Pons (tissue), 1 donor: ENCODE data around the gene CYP4F11.
"Not testable (repeated sequence)": the region's sequence is repeated elsewhere in the genome, so short reads cannot be mapped to it uniquely, and the experiment has no call there.

Experiments used
- DNase-seq: peaks from one replicate; pipeline ENCODE4 v3.0.0-alpha.2; 2016; ENCODE audit warnings: low spot score

The CYP4F11 gene

DNA sequence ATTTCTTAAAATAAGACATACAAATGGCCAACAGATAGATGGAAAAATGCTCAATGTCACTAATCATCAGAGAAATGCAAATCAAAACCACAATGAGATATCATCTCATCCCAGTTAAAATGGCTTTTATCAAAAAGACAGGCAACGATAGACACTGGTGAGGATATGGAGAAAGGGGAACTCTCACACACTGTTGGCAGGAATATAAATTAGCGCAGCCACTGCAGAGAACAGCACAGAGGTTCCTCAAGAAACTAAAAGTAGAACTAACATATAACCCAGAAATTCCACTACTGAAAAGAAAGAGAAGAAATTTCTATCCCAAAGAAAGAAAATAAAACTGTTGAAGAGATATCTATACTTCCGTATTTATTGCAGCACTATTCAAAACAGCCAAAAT is 51.0 kb downstream of the CYP4F11 start:
- DNase-seq, result peak; percentile 2

DNA sequence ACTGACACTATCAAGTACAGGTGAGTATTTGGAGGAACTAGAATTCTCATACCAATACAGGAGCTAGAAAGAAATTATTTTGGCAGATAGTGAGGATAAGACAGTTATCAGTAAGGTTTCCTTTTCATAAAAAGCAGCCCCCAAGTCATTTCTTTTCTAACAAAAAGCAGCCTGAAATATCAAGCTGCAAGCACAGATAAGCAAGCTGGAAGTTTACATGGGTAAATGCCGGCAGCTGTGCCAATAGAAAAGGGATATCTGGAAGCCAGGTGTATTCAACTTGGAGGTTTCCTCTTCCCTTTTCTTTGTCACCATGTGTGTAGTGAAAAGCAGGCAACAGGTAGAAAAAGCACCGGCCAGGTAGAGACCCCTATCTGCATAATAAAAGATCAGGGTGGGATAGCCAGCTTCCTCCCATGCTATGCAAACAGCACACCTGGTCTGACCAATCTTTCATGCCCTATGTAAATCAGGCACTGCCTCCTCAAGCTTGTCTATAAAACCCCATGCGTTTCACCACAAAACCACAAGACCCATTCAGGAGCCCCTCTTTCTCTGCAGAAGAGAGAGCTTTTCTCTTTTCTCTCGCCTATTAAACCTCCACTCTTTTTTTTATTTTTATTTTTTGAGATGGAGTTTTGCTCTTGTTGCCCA is 59.4 kb downstream of the CYP4F11 start:
- no peak for DNase-seq

DNA sequence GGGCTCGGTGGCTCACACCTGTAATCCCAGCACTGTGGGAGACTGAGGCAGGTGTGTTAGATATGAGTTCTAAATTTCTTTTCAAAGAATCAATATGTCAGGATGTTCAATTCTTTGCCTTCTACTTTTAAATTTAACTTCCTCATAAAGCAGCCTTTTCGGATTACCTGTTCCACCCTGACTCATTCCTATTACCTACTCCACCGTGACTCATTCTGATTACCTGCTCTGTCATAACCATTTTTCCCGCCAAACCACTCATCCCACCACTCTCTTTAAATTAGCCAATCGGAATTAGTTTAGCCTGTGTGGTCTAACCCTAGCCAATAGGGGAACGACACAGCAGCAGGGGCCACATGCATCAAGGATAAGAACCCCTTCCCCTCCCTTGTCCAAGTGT is 60.6 kb downstream of the CYP4F11 start:
- DNase-seq, result not testable (repeated sequence)

DNA sequence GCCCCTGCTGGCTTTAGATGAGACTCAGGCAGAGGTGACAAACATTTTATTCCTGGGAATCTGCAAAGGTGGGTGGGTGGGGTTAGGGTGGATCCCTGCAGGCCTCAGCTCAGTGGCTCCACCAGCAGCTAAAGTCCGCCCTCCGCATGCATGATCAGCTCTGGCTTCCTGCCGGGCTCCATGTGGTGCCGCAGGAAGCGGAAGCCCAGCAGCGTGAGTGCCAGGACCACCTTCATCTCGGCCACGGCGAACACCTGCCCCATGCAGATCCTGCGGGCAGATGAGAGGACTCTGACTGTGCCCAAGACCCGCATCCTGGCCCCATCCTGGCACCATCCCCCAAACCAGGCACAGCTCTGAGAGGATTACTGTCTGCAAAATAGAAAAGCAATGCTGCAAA is 62.8 kb downstream of the CYP4F11 start:
- DNase-seq, result no peak

DNA sequence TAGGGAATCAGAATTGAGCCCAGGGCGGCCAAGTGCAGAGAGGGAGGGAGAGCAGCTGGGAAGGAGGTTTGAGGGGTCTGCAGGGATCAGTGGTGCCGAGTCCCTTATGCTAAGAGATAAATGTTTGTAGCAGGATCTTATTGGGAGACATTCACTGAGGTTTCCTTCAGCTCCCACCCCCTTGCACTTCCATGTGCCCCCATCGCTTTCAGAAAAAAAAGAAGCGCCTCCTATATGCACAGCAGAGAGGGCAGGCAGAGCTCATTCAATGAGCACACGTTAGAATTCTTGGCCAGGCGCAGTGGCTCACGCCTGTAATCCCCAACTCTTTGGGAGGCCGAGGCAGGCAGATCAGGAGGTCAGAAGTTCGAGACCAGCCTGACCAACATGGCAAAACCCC is 64.5 kb downstream of the CYP4F11 start:
- DNase-seq, result no peak

DNA sequence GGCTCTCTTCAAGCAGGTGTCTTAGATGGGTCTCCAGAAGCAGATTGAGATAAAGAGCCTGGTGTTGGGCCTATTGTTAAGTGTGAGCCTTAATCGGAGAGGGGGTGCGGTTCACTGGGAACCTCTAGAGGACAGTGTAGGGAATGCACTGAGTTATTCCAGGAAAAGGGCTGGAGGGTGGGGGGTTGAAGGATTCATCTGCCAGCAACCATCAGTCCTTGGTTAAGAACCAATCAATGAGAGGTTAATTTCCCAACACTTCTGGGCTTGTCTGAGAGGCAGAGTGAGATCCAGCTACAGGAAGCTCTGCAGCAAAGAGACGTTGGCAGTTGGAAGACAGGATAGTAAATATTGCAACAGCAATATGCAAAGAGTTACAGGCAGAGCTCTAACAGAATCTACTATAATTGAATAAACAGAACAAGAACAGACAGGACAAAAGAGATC is 65.2 kb downstream of the CYP4F11 start:
- DNase-seq, result peak; percentile 22

DNA sequence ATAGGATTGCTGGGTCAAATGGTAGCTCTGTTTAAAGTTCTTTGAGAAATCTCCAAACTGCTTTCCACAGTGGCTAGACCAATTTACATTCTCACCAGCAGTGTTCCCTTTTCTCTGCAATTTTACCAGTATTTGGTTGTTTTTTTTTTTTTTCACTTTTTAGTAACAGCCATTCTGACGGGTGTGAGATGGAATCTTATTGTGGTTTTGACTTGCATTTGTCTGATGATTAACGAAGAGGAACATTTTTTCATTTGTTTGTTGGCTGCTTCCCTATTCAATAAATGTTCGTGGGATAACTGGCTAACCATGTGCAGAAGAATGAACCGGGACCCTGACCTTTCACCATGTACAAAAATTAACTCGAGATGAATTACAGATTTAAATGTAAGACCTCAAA is 67.7 kb downstream of the CYP4F11 start:
- no peak for DNase-seq

DNA sequence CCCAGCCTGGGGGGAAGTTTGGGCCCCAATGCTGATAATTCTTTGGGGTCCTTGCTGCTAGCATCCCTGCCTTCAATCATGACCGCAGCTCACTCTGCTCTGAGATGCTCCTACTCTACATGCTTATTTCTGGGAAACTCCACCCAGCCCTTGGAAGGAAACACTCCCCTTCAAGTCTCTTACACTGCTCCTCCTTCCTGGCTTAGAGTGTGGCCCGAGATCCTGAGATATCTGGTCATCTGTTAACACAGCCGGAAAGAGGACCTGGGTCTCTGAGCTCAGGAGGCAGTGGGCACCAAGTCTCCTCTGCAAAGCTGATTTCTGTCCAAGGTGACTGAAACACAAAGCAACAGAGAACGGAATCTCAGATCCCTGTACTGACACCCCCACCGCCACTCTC is 69.5 kb downstream of the CYP4F11 start:
- no peak for DNase-seq

DNA sequence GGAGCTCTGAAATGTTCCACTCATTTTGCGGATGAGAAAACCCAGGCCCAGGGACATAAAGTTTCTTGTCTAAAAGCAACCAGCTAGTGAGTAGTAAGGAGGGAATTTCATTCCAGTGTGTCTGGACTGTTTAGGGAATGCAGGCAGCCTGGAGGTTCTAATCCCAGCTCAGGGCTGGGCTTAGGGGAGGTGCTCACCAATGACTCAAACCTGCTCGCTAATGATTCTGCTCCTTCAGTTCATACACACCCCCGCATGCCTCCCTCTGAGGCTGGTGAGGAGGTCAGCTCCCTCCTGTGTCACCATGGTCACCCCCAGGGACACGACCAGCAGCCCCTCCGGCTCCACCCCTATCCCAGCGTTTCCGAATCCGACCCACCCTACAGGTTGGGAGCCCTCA is 71.1 kb downstream of the CYP4F11 start:
- DNase-seq, result no peak

DNA sequence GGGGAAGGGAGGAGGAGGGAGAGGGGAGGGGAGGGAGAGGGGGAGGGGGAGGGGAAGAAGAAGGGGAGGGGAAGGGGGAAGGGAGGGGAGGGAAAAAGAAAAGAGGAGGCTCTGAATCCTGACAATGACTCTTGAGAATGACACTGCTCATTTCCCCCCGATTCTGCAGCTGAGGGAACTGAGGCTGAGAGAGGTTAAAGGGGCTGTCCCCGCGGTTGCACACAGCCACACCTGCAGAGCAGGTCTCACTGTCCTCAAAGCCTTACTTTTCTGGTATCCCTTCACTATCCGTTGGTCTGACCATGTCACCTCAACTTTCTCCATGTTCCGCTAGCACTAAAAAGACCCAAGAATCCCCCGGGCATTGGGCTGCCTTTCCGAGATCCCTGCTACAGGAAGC is 71.9 kb downstream of the CYP4F11 start:
- no peak for DNase-seq
